ENCODE results near the gene CLIP3. TPM values are rescaled to one million over a fixed set of nuclear protein-coding genes. Genes with fewer than 3 reads are reported as not detected.

CLIP3 gene
- polyA plus RNA-seq, 3 donors, result 0.24 TPM; not detected in 2

DNA sequence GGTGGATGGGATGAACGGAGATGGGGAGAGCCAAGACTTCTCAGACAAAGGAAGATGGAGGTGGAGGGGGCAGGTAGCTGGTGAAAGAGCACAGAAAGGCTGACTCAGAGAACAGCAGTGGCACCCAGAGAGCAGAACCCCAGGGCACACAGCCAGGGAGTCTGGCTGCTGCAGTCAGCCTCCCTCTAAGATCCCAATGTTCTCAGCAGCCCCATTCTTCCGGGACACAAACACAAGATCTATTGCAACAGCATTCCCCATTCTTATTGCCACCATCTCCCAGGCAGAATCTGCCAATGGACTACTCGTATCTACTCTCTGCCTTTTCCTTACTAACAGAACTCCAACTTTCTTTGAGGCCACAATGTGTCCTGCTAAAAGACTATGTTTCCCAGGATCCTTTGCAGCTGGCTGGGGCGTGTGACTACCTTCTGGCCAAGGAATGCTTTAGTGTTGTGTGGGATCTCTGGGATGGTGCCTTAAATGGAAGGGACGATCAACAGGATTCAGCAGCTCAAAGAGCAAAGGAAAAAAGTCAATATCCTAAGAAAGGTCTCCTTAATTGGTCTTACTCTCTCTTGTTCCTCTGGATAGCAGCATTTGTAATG is 13.9 kb upstream of the CLIP3 start:
- no peaks in the 10 kb centered on the region for H4K20me1 ChIP-seq (ENCODE audit: insufficient read depth, low read length)
- Mint-ChIP-seq H3K4me3 (no peak overlapping the region), H3K27ac (no peak overlapping the region), H3K36me3 (no peaks in the 10 kb centered on the region), H3K9me3 (no peaks in the 10 kb centered on the region), H3K27me3 (ENCODE audit: low read depth in 3 of 3) (no peaks in the 10 kb centered on the region), H3K4me1 (peaks cover 4% of the 10 kb centered on the region)
- H3K36me3 ChIP-seq (replicated peaks in 1 of 2; ENCODE audit: control insufficient read depth in 1 of 2, insufficient read depth in 2 of 2, low read length in 2 of 2), result no peaks in the 10 kb centered on the region
- H3K27me3 ChIP-seq (ENCODE audit: control insufficient read depth in 2 of 2, insufficient read depth in 2 of 2, low read length in 2 of 2), result no peaks in the 10 kb centered on the region
- TF ChIP-seq, protein P1, sequence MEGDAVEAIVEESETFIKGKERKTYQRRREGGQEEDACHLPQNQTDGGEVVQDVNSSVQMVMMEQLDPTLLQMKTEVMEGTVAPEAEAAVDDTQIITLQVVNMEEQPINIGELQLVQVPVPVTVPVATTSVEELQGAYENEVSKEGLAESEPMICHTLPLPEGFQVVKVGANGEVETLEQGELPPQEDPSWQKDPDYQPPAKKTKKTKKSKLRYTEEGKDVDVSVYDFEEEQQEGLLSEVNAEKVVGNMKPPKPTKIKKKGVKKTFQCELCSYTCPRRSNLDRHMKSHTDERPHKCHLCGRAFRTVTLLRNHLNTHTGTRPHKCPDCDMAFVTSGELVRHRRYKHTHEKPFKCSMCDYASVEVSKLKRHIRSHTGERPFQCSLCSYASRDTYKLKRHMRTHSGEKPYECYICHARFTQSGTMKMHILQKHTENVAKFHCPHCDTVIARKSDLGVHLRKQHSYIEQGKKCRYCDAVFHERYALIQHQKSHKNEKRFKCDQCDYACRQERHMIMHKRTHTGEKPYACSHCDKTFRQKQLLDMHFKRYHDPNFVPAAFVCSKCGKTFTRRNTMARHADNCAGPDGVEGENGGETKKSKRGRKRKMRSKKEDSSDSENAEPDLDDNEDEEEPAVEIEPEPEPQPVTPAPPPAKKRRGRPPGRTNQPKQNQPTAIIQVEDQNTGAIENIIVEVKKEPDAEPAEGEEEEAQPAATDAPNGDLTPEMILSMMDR (IDR thresholded peaks at IDR 0.05), result no peak
- H3K4me2 ChIP-seq (replicated peaks; ENCODE audit: extremely low read depth, low read length, poor library complexity, severe bottlenecking), result no peak overlapping the region
- 96% methylated on average over 3 of the region's 5 CpGs for WGBS (ENCODE audit: insufficient coverage)
- no peak overlapping the region for H3K4me3 ChIP-seq (replicated peaks in 1 of 3; ENCODE audit: low read depth in 2 of 3, low read length in 3 of 3)
- no peaks in the 10 kb centered on the region for H3K4me1 ChIP-seq (ENCODE audit: control insufficient read depth in 1 of 2, insufficient read depth in 2 of 2, low read length in 2 of 2)
- H2AFZ ChIP-seq (ENCODE audit: insufficient read depth, low read depth, low read length, poor library complexity, severe bottlenecking), result no peak overlapping the region
- H3K9me3 ChIP-seq (replicated peaks in 1 of 2; ENCODE audit: control insufficient read depth in 1 of 2, insufficient read depth in 1 of 2, low read length in 2 of 2), result no peaks in the 10 kb centered on the region
- no peak overlapping the region for H3K9ac ChIP-seq (ENCODE audit: insufficient read depth, low read length, poor library complexity, severe bottlenecking)
- intact Hi-C loops (cut with micrococcal nuclease), result no loop called here
- DNase-seq, result no peak
- no peaks in the 10 kb centered on the region for H3K79me2 ChIP-seq (ENCODE audit: insufficient read depth, low read length)
- no peak overlapping the region for H3K27ac ChIP-seq (ENCODE audit: low read depth in 1 of 2, low read length in 2 of 2)

DNA sequence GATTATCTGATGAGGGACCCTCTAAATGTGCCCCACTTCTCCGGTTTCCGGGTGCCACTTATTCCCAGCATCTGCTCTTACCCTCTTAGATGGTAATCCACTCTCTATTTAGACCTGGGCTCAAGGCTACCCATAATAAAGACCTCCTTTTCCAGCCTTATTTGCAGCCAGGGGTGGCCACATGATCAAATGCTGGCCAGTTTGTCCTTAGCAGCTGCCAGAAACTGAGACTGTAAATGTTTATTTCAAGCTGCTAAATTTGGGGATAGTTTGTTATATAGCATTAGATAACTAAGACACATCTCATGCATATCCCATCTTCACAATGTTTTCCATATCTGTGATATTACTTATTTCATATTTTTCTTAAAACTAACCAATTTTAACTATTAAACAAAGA is 11.3 kb upstream of the CLIP3 start:
- H3K27ac ChIP-seq (ENCODE audit: low read depth in 1 of 2, low read length in 2 of 2), result no peak overlapping the region
- no peak for DNase-seq
- 100% methylated on average over 1 of the region's 2 CpGs for WGBS (ENCODE audit: insufficient coverage)
- no peaks in the 10 kb centered on the region for H3K27me3 ChIP-seq (ENCODE audit: control insufficient read depth in 2 of 2, insufficient read depth in 2 of 2, low read length in 2 of 2)
- H4K20me1 ChIP-seq (ENCODE audit: insufficient read depth, low read length), result no peaks in the 10 kb centered on the region
- Mint-ChIP-seq H3K27me3 (ENCODE audit: low read depth in 3 of 3) (no peaks in the 10 kb centered on the region), H3K36me3 (peaks cover 3 to 4% of the 10 kb centered on the region in 2 donors), H3K9me3 (no peaks in the 10 kb centered on the region), H3K27ac (no peak overlapping the region), H3K4me1 (peaks cover 8% of the 10 kb centered on the region), H3K4me3 (no peak overlapping the region)
- TF ChIP-seq, protein P1 (IDR thresholded peaks at IDR 0.05), result no peak
- no peak overlapping the region for H3K9ac ChIP-seq (ENCODE audit: insufficient read depth, low read length, poor library complexity, severe bottlenecking)
- intact Hi-C loops (cut with micrococcal nuclease), result no loop called here
- H3K9me3 ChIP-seq (replicated peaks in 1 of 2; ENCODE audit: control insufficient read depth in 1 of 2, insufficient read depth in 1 of 2, low read length in 2 of 2), result no peaks in the 10 kb centered on the region
- H3K36me3 ChIP-seq (replicated peaks in 1 of 2; ENCODE audit: control insufficient read depth in 1 of 2, insufficient read depth in 2 of 2, low read length in 2 of 2), result no peaks in the 10 kb centered on the region
- no peak overlapping the region for H2AFZ ChIP-seq (ENCODE audit: insufficient read depth, low read depth, low read length, poor library complexity, severe bottlenecking)
- H3K4me3 ChIP-seq (replicated peaks in 1 of 3; ENCODE audit: low read depth in 2 of 3, low read length in 3 of 3), result no peak overlapping the region
- no peak overlapping the region for H3K4me2 ChIP-seq (replicated peaks; ENCODE audit: extremely low read depth, low read length, poor library complexity, severe bottlenecking)
- H3K79me2 ChIP-seq (ENCODE audit: insufficient read depth, low read length), result no peaks in the 10 kb centered on the region
- H3K4me1 ChIP-seq (ENCODE audit: control insufficient read depth in 1 of 2, insufficient read depth in 2 of 2, low read length in 2 of 2), result no peaks in the 10 kb centered on the region

All from CD14-positive monocyte (primary cell).